NCI-H2171 treated with DMSO at 0.1 percent for 48 hours (cell line): ENCODE data around the gene EHMT2.
"Not testable (repeated sequence)": the region's sequence is repeated elsewhere in the genome, so short reads cannot be mapped to it uniquely, and the experiment has no call there.

Experiments used
- DNase-seq: peaks from one replicate; lab custom pipeline; 2025; lab: John Stamatoyannopoulos, UW

Gene EHMT2

GRCh38 chr6:31870385-31870921 is 27.0 kb downstream of the EHMT2 start:
- peak; percentile 48 for DNase-seq

DNA sequence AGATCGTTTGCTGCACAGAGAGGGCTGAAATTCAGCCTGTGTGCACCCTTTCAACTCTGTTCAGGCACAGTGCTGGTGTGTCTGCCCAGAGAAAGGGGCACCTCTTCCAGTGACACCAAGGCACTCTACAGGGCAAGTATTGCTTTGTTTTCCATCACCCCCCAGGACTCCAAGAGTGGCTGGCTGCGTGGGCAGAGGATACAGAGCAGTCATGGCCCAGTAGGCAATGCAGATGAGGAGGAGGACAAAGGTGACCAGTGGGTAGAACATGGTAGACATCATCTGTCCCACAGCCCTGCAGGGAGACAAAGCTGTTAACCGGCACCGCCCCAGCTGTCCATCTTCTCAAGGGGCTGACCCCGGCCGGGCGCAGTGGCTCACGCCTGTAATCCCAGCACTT is 28.2 kb downstream of the EHMT2 start:
- no peak for DNase-seq

- not testable (repeated sequence) for DNase-seq
These were observed 28.9 kb downstream of the EHMT2 start for GRCh38 chr6:31868658-31868971.

DNA sequence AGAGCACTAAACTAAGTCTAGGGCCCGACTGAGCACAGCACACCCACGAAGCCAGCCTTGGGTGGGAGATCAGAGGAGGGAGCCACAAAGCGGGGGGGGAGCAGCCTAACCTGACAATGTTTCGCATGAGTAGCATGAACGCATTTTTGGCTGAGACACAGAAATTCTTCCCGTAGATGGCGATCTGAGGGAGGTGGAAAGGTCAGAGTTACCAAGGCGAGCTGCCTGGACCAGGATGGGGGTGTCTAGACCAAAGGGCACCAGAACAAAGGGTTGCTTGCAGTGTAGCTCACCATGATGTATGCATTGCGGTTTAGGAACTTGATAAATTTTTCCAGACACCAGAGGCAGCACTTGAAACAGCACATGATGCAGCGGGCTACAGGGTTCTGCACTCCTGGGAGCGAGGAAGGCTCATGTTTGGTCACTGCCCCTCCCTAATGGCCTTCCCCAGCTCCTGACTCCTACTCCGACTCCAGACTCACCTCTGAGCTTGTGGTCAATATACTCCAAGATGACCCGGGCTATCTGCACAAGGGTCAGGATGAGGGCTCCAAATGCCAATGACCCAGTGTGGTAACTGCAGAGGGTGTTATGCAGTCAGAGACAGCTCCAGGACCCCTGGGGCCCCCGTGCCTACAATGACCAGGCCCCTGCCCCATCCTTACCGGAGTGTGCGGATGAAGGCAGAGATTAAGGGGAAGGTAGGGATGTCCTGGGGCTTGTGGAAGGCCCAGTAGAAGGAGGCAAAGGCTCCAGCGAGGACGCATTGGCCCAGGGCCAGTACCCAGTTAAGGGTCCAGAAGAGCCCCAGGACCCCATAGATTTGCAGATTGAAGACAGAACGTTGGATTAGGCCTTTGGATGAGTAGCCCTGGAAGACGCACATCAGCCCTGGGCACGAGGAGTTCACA is 32.0 kb downstream of the EHMT2 start:
- no peak for DNase-seq

DNA sequence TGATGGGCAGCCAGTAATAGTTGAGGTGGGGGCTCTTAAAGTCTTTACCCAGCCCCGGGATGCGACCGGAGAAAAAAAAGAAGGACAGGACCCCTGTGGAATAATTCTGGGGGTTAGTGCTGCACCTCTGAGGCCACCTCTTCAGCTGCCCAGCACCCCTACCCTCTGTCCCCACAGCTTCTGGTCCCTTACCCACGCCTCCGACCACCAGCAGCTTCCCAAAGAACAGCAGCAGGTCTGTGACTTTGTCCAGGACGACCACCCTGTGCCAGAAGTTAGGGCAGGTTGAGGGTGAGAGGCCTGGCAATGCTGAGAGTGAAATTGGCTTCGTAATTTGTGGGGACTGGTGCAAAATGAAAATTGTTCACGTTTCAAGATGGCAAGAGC is 32.7 kb downstream of the EHMT2 start:
- DNase-seq = no peak

- DNase-seq = not testable (repeated sequence)
These were observed 33.4 kb downstream of the EHMT2 start for GRCh38 chr6:31864123-31864562.

DNA sequence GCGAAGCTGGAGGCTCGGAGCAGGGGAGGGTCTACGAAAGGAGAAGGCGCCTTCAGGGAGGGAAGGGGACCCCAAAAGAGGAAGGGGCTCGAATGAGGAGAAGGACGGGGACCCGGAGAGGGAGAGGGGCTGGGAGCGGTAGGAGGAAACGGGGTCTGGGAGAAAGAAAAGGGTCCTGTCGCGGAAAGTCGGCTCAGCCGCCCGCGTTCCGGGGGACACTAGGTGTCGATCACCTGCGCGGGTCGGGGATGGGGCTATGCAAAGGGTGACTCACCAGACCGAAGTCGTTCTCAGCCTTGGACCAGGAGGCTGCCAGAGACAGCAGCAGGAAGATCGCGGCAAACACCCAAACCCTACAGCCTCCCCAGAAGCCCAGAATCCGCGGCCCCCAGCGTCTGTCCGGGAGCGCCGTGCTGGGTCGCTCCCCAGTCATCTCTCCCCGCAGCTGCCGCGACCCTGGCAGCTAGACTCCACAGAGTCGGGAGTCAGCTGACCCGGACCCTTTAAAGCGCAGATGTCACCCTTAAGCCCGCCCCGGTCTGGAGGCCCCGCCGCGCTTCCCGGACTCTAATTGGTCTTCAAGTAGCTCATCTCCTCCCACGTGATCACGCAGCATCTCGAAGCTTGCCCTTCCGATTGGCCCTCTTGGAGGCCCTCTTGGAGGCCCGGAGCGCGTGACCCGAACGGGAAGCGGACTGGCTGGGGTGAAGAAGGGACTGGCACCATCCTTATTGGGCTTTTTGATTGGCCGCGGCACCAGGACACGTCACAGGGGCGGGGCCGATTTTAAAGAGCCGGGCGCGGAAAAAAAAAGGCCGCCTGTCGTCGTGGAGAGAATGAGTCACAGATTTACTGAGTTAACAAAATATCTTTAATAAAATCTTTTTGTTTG is 34.9 kb downstream of the EHMT2 start, which contains the start of gene NEU1:
Gene NEU1 (minus strand): TSS at position 478 of the 892 bp plus-strand sequence. CDS start 45 bp downstream, at position 433.
- peak; percentile 100 for DNase-seq

DNA sequence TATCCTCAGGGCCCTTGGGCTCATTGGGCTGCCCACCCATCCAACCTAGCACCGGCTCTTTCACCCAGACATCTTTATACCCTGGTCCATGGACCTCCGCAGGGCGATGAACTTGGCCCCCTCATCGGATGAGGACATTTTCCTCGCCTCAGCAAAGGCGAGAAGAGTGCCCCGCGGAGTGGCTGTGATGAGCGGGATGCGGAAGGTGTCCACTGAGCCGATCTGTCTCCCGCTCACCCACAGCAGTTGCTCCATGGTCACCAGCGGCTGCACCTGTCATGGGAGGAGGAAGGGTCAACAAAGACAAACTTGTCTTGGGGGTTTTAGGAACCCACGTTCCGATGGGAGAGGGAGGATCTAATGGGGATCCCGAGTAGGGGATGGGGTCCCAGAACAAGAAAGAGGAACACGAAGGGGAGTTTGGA is 35.6 kb downstream of the EHMT2 start:
- no peak for DNase-seq

DNA sequence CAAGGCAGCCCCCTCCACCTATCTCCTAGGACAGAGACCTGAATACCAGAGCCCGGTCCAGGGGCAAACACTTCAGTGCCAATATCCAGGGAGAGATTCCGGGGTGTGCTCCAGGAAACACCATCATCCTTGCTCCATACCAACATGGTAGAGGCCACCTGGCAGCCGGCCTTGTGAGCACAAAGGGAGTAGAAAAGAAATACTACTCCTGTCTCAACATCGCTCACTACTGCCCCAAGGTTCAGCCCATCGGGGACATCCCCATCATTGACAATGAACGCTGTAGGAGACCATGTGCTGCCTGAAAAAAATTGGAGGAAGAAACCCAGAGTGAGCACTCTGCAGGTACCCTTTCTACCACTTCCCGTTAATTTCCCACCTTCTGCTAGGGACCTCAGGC is 36.3 kb downstream of the EHMT2 start:
- no peak for DNase-seq

DNA sequence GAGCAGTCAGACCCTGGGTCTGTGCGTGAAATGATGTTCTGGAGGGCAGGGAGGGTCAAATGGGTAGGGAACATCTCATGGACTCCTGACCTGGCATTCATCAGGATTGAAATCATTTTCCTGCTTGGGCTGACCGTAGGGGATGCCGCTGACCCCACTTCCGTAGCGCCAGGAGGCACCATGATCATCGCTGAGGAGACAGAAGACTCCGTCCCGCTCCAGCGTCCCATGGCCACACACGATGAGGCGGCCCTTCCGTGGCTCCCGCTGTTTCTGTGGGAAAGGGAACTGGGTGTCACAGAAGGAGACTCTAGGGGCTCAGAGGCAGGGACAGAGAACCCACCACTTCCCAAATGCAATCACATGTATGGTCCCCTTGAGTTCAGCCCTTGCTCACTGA is 37.1 kb downstream of the EHMT2 start:
- DNase-seq = no peak

GRCh38 chr6:31859923-31860322 is 37.6 kb downstream of the EHMT2 start:
- DNase-seq = no peak

GRCh38 chr6:31858707-31859106 is 38.8 kb downstream of the EHMT2 start:
- DNase-seq = no peak

- not testable (repeated sequence) for DNase-seq
These were observed 39.7 kb downstream of the EHMT2 start for GRCh38 chr6:31857774-31858173.

DNA sequence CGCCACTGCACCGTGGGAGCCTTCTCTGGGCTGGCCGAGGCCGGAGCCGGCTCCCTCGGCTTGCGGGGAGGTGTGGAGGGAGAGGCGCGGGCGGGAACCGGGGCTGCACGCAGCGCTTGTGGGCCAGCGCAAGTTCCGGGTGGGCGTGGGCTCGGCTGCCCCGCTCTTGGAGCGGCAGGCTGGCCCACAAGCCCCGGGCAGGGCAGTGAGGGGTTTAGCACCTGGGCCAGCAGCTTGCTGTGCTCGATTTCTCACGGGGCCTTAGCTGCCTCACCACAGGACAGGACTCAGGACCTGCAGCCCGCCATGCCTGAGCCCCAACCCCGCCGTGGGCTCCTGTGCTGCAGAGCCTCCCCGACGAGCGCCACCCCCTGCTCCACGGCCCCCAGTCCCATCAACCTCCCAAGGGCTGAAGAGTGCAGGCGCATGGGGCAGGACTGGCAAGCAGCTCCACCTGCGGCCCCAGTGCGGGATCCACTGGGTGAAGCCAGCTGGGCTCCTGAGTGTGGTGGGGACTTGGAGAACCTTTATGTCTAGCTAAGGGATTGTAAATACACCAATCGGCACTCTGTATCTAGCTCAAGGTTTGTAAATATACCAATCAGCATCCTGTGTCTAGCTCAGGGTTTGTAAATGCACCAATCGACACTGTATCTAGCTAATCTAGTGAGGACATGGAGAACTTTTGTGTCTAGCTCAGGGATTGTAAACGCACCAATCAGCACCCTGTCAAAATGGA is 45.3 kb downstream of the EHMT2 start:
- DNase-seq = not testable (repeated sequence)

DNA sequence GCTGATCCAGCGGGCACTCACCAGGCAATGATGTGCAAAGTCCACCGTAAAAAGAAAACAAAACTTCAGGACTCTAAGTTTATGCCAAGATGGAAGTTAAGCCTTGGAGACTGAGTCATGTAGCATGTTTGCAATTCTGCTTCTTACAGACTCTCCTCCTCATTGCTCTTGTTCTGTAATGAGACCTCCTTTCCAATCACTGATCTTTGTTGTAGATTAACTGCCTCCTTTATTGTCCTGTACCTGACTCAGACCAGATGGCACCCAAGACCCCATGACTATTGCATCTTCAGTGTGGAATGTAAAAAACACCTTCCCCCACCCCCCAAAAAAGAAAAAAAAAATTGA is 46.0 kb downstream of the EHMT2 start:
- DNase-seq = no peak

DNA sequence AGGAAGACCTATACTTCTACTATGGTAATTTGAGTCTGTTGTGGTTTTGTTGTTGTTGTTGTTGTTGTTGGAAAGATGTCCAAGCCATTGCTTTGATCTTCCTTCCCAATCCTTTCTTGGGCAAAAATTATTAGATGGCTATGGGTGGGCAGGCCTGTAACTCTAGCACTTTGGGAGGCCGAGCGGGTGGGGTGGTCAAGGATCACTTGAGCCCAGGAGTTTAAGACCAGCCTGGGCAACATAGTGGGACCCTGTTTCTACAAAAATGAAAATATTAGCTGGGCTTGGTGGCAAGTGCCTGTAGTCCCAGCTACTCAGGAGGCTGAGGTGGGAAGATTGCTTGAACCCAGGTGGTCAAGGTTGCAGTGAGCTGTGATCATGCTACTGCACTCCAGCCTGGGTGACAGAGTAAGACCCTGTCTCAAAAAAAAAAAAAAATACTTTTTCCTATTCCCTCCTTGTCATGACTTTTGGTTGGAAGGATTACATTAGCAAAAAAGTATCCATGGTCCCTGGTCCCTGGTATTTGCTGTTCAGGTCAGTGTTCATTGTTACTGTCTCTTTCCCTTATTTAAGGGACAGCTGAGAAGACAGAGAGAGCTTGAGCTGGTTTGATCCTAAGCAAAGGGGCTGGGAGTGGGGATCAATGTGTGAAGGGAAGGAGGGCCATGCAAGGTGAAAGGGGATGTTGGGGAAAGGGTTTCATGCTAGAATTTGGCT is 46.6 kb downstream of the EHMT2 start:
- DNase-seq = no peak

DNA sequence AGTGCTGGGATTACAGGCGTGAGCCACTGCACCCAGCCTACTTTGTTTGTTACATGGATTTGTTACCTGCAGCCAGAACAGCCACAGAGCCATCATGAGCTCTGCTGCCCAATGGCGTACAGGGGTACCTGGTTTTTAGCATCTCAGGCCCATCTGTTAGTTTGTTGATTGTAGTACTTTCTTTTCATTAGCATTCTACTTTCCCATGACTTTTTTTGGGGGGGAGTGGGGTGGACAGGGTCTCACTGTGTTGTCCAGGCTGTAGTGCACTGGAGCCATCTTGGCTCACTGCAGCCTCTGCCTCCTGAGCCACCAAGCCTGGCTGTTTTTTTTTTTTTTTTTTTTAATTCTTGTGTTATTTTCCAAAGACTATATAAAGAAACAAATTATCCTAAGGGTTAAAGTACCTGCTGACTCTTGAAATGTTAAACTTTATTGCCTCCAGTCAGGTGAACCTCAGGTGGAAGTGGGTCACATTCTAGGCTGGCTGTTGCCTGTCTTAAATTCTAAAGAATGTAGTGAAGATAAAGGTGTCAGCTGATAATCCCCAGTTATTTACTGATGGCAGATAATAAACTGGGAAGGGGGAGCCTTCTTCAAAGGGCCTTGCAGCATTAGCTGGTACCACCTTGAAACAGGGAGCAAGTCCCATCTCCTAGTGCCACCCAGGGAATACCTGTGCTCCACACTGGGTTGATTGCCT is 50.1 kb downstream of the EHMT2 start:
- DNase-seq = no peak

DNA sequence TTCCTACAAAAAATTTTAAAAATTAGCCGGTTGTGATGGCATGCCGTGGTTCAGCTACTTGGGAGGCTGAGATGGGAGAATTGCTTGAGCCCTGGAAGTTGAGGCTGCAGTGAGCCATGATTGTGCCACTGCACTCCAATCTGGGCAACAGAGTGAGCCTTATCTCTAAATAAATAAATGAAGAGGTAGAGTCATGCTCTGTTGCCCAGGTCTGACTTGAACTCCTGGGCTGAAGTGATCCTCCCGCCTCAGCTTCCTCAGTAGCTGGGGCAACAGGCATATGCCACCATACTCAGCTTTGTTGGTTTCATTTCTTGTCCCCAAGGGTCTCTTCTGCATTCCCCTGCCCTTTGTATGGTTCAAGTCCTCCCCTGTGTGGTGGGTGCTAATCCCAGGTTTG is 53.0 kb downstream of the EHMT2 start:
- no peak for DNase-seq

- no peak for DNase-seq
These were observed 55.4 kb downstream of the EHMT2 start for GRCh38 chr6:31842053-31842452.

DNA sequence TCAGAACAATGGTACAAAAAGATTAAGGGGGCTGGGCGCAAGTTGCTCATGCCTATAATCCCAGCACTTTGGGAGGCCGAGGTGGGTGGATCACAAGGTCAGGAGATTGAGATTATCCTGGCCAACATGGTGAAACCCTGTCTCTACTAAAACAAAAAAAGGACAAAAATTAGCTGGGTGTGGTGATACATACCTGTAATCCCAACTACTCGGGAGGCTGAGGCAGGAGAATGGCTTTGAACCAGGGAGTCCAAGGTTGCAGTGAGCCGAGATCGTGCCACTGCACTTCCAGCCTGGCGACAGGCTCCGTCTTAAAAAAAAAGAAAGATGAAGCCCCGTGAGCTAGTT is 57.7 kb downstream of the EHMT2 start:
- DNase-seq = not testable (repeated sequence)

DNA sequence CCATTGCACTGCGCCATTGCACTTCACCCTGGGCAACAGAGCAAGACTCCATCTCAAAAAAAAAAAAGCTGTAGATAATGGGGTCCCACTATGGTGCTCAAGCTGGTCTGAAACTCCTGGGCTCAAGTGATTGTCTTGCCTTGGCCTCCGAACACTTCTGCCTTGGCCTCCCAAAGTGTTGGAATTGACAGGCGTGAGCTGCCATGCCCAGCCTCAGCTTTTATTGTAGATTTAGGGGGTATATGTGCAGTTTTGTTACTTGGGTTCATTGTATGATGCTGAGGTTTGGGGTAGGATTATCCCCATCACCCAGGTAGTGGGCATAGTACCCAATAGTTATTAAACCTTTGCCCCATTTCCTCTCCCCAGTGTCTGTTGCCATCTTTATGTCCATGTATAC is 58.5 kb downstream of the EHMT2 start:
- no peak for DNase-seq
